GM12873 (cell line): ENCODE results near the gene NR3C2.

ENCODE experiments used
- CTCF ChIP-seq: IDR thresholded peaks from 2 replicates; pipeline ENCODE4 v1.5.1; 2012; ENCODE audit warnings: low read depth, mild to moderate bottlenecking, moderate library complexity, low read length, control low read depth; ENCODE audit not compliant: insufficient read depth; ENCODE audit errors: missing control alignments

The NR3C2 gene

GRCh38 chr4:148159793-148160192 lies 282.4 kb downstream of the NR3C2 start:
- no peak for TF ChIP-seq CTCF

- no peak for TF ChIP-seq CTCF
These were observed 287.4 kb downstream of the NR3C2 start for GRCh38 chr4:148154769-148155168.

- TF ChIP-seq CTCF: no peak
These were observed 289.2 kb downstream of the NR3C2 start for GRCh38 chr4:148152868-148153625.

GRCh38 chr4:148151806-148152205 lies 290.4 kb downstream of the NR3C2 start:
- no peak for TF ChIP-seq CTCF

GRCh38 chr4:148145475-148145874 lies 296.7 kb downstream of the NR3C2 start:
- TF ChIP-seq CTCF: no peak

GRCh38 chr4:148143174-148143573 lies 299.0 kb downstream of the NR3C2 start:
- no peak for TF ChIP-seq CTCF

- no peak for TF ChIP-seq CTCF
These were observed 300.7 kb downstream of the NR3C2 start for GRCh38 chr4:148141501-148141900.
